IPS-NIHi7 (cell line): ENCODE data around the gene PEX6.
"Not testable (repeated sequence)": the region's sequence is repeated elsewhere in the genome, so short reads cannot be mapped to it uniquely, and the experiment has no call there.

Source experiments
- DNase-seq: peaks from one replicate; pipeline ENCODE4 v3.0.0; 2012; ENCODE audit warnings: mixed read lengths; ENCODE audit errors: extremely low spot score

Gene PEX6

GRCh38 chr6:42978839-42979522, at the start of gene PEX6:
Gene PEX6, minus strand, starts transcription at chr6:42979181. Its CDS starts 31 bp downstream, at chr6:42979150.
- peak; percentile 92 for DNase-seq

- no peak for DNase-seq
These were observed 47.4 kb upstream of the PEX6 start for GRCh38 chr6:43026365-43026764.

GRCh38 chr6:43024436-43024835, 45.5 kb upstream of the PEX6 start:
- DNase-seq, result no peak

GRCh38 chr6:43021270-43022047, 42.5 kb upstream of the PEX6 start, which contains the start of gene RRP36:
Gene RRP36, plus strand, starts transcription at chr6:43021623. Its CDS starts 32 bp downstream, at chr6:43021655.
- DNase-seq, result peak; percentile 89

GRCh38 chr6:43020847-43021246, 41.9 kb upstream of the PEX6 start:
- DNase-seq, result peak; percentile 78

- DNase-seq, result no peak
These were observed 41.2 kb upstream of the PEX6 start for GRCh38 chr6:43020052-43020705.

GRCh38 chr6:43019152-43019551, 40.2 kb upstream of the PEX6 start:
- DNase-seq, result no peak

- no peak for DNase-seq
These were observed 38.0 kb upstream of the PEX6 start for GRCh38 chr6:43016943-43017334.

- DNase-seq, result no peak
These were observed 37.4 kb upstream of the PEX6 start for GRCh38 chr6:43016176-43016942.

- DNase-seq, result no peak
These were observed 35.5 kb upstream of the PEX6 start for GRCh38 chr6:43014434-43014909.

- peak; percentile 99 for DNase-seq
These were observed 35.0 kb upstream of the PEX6 start, which contains the start of the genes KLHDC3 and MEA1 for GRCh38 chr6:43013843-43014433. Gene KLHDC3, plus strand, starts transcription at chr6:43014249. Its CDS starts 2,944 bp downstream, at chr6:43017193. Gene MEA1, minus strand, starts transcription at chr6:43013946. Its CDS starts 133 bp downstream, at chr6:43013813.

GRCh38 chr6:43013097-43013842, 34.3 kb upstream of the PEX6 start:
- no peak for DNase-seq

- DNase-seq, result no peak
These were observed 33.4 kb upstream of the PEX6 start for GRCh38 chr6:43012364-43012763.

GRCh38 chr6:43011207-43011606, 32.2 kb upstream of the PEX6 start:
- no peak for DNase-seq

- DNase-seq, result peak; percentile 37
These were observed 30.1 kb upstream of the PEX6 start for GRCh38 chr6:43009124-43009523.

- DNase-seq, result no peak
These were observed 28.1 kb upstream of the PEX6 start for GRCh38 chr6:43007126-43007525.

GRCh38 chr6:43006251-43006650, 27.3 kb upstream of the PEX6 start:
- DNase-seq, result no peak

GRCh38 chr6:43005844-43006243, 26.9 kb upstream of the PEX6 start:
- no peak for DNase-seq

GRCh38 chr6:43001843-43002242, 22.9 kb upstream of the PEX6 start:
- no peak for DNase-seq

- DNase-seq, result not testable (repeated sequence)
These were observed 19.2 kb upstream of the PEX6 start for GRCh38 chr6:42998205-42998604.
